HepG2 (cell line): ENCODE data around the gene IRX2. TPM values are rescaled to one million over a fixed set of nuclear protein-coding genes. Genes with fewer than 3 reads are reported as not detected.

ENCODE experiments used
- ATAC-seq: fragments of 200-7000 bp; cut with Tn5 transposase; 3 replicates; pipeline ENCODE4 v1.9.1; 2020; ENCODE audit warnings: mild to moderate bottlenecking, moderate library complexity
- BruUV-seq: library from RNA; stranded (reverse); fragments of 400-500 nt; replicated peaks from 2 replicates; lab custom pipeline; 2021; lab: Mats Ljungman, UMichigan
- CTCF ChIA-PET: fragments of 300-600 bp; formaldehyde crosslinking; extraction: SDS; loops from one replicate; lab custom pipeline; 2021; ENCODE audit warnings: low total read pairs, inconsistent platforms, low intra/inter-chr PET ratio; lab: Yijun Ruan, JAX
- POLR2A ChIA-PET: fragments of 350-600 bp; sonication (Branson Sonifier 250); formaldehyde crosslinking; loops from one replicate; lab custom pipeline; 2020; ENCODE audit warnings: antibody characterized with exemption, inconsistent platforms; lab: Yijun Ruan, JAX
- DNase-seq: peaks from one replicate; pipeline ENCODE4 v3.0.0-alpha.2; 2015; ENCODE audit warnings: low spot score
- FAIRE-seq: peaks from 3 replicates; lab custom pipeline; 2011; peaks lifted over from hg19 to GRCh38; lab: Jason Lieb, UNC
- H2AFZ ChIP-seq: one replicate; pipeline ENCODE4 v1.6.1; 2011; ENCODE audit warnings: low read length, inconsistent platforms
- H3K27ac ChIP-seq: fragments of 300-600 bp; 3 replicates; pipeline ENCODE4 v1.8.0; 2011; ENCODE audit warnings: mixed run types, mild to moderate bottlenecking, mixed read lengths, low read length, inconsistent platforms; ENCODE audit not compliant: insufficient read depth; ENCODE audit errors: extremely low read length
- H3K27me3 ChIP-seq, 2 experiments: fragments of 200-600 bp in 1 of 2; 2 replicates in 1 of 2; 3 replicates in 1 of 2; pipeline versions ENCODE4 v1.6.0 to v1.8.0; 2011; ENCODE audit warnings: low read length in 2 of 2, mild to moderate bottlenecking in 2 of 2, moderate library complexity in 2 of 2, inconsistent platforms in 1 of 2; ENCODE audit not compliant: insufficient read depth in 2 of 2, control insufficient read depth in 1 of 2
- H3K36me3 ChIP-seq, 2 experiments: fragments of 200-600 bp in 1 of 2; replicated peaks in 1 of 2; 2 replicates in 1 of 2; 3 replicates in 1 of 2; pipeline versions ENCODE4 v1.5.1 to v1.8.0; 2011; ENCODE audit warnings: low read length in 2 of 2, inconsistent platforms in 1 of 2; ENCODE audit not compliant: insufficient read depth in 2 of 2, control insufficient read depth in 1 of 2
- H3K4me1 ChIP-seq: 2 replicates; pipeline ENCODE4 v1.5.1; 2012; ENCODE audit warnings: low read length, inconsistent platforms; ENCODE audit not compliant: insufficient read depth
- H3K4me2 ChIP-seq: 2 replicates; pipeline ENCODE4 v1.6.0; 2011; ENCODE audit warnings: low read depth, low read length, inconsistent platforms
- H3K4me3 ChIP-seq, 3 experiments: fragments of 200-600 bp in 1 of 3; sonication (generic), shearing (Covaris generic) in 1 of 3; replicated peaks in 1 of 3; 2 replicates each; pipeline ENCODE4 v1.5.1; 2011 to 2016; ENCODE audit warnings: low read length in 3 of 3, inconsistent platforms in 2 of 3, low read depth in 2 of 3, mild to moderate bottlenecking in 2 of 3, control low read depth in 1 of 3, mixed read lengths in 1 of 3; ENCODE audit not compliant: insufficient read depth in 1 of 3
- H3K79me2 ChIP-seq: one replicate; pipeline ENCODE4 v1.6.1; 2011; ENCODE audit warnings: low read length, inconsistent platforms; ENCODE audit not compliant: insufficient read depth
- H3K9ac ChIP-seq: 2 replicates; pipeline ENCODE4 v1.6.0; 2011; ENCODE audit warnings: mild to moderate bottlenecking, low read depth, low read length, inconsistent platforms; ENCODE audit not compliant: insufficient read depth
- H3K9me3 ChIP-seq: 2 replicates; pipeline ENCODE4 v1.5.1; 2012; ENCODE audit warnings: mild to moderate bottlenecking, low read length
- H4K20me1 ChIP-seq: 2 replicates; pipeline ENCODE4 v1.6.0; 2011; ENCODE audit warnings: inconsistent platforms, mild to moderate bottlenecking, low read length, moderate library complexity; ENCODE audit not compliant: insufficient read depth
- IKZF4 ChIP-seq: sonication (generic); formaldehyde crosslinking; IDR thresholded peaks from 2 replicates; pipeline ENCODE4 v1.5.1; 2020; ENCODE audit warnings: borderline replicate concordance, mild to moderate bottlenecking, low read depth, missing genetic modification reagents; ENCODE audit errors: not compliant biosample characterization
- KMT2B ChIP-seq: IDR thresholded peaks from 2 replicates; pipeline ENCODE4 v1.6.1; 2016; ENCODE audit warnings: missing genetic modification reagents, missing compliant biosample characterization
- ZNF24 ChIP-seq: fragments of 450-650 bp; IDR thresholded peaks from 2 replicates; pipeline ENCODE4 v1.6.1; 2017; ENCODE audit warnings: antibody characterized with exemption, mild to moderate bottlenecking
- ZNF709 ChIP-seq: sonication (generic); formaldehyde crosslinking; IDR thresholded peaks from 2 replicates; pipeline ENCODE4 v1.5.0; 2020; ENCODE audit warnings: mild to moderate bottlenecking, missing genetic modification reagents
- WGBS: methylation state at CpG from one replicate; pipeline ENCODE4 v1.1.6; 2017; ENCODE audit warnings: low lambda C conversion rate; 5-methylcytosine and 5-hydroxymethylcytosine counted together
- in situ Hi-C: cut with HindIII; loops from 2 replicates; pipeline ENCODE4 v1.10.0; 2017; ENCODE audit warnings: low pct_unique_long_range_greater_than_20kb; ENCODE audit not compliant: extremely low pct_ligation_motif_present
- intact Hi-C: fragments of 100-400 bp; cut with micrococcal nuclease; formaldehyde crosslinking; loops from one replicate; pipeline ENCODE4 v1.10.0; 2022; ENCODE audit not compliant: unreplicated experiment
- polyA plus RNA-seq, 8 experiments: library from polyadenylated mRNA; depleted of rRNA in 3 of 8; stranded (reverse) in 7 of 8; unstranded in 1 of 8; fragments of >200 nt; fragmentation: Illumina TruSeq in 4 of 8; extraction: Trizol in 4 of 8; gene quantifications; 2 replicates each; pipeline versions ENCODE4 v1.2.1 to v1.2.3, GENCODE V29; 2011 to 2016; ENCODE audit warnings: low read depth in 4 of 8, missing spikeins in 1 of 8, mixed read lengths in 1 of 8; ENCODE audit not compliant: insufficient read depth in 1 of 8
- total RNA-seq, 5 experiments: library from RNA; depleted of rRNA; stranded (reverse); fragments of >200 nt; fragmentation: Illumina TruSeq; extraction: Trizol; gene quantifications; 2 replicates each; pipeline ENCODE4 v1.2.3, GENCODE V29; 2016; ENCODE audit warnings: low read depth in 1 of 5

IRX2 gene
- total and polyA plus RNA-seq, 2 of the 13 experiments (the other 11 are each of a cell fraction or from before 2014, with no cell fraction given) = not detected

GRCh38 chr5:2697041-2697440 is 54.4 kb downstream of the IRX2 start:
- BruUV-seq = no TSS peak
- no peak overlapping the region for H2AFZ ChIP-seq
- H3K4me3 ChIP-seq = no peak overlapping the region
- H3K27me3 ChIP-seq = peaks cover 4 to 26% of the 10 kb centered on the region in 2 experiments; a peak in 3 of 5 replicates
- TF ChIP-seq KMT2B (no peak), IKZF4 (CRISPR knock-in tag) (no peak), ZNF709 (no peak), ZNF24 (no peak)
- 35% methylated on average over 8 of the region's 9 CpGs for WGBS
- no peak for ATAC-seq
- no peaks in the 10 kb centered on the region for H4K20me1 ChIP-seq
- in situ Hi-C loops (no loop called here), intact Hi-C loops (no loop called here)
- FAIRE-seq = no peak
- ChIA-PET CTCF (no interaction called here), POLR2A (no interaction called here)
- no peak overlapping the region for H3K4me2 ChIP-seq
- H3K4me1 ChIP-seq = peaks cover 20% of the 10 kb centered on the region; the same call in 1 of the 2 replicates
- no peaks in the 10 kb centered on the region for H3K79me2 ChIP-seq
- no peaks in the 10 kb centered on the region for H3K36me3 ChIP-seq
- no peak overlapping the region for H3K27ac ChIP-seq
- DNase-seq = no peak
- H3K9ac ChIP-seq = no peak overlapping the region
- no peaks in the 10 kb centered on the region for H3K9me3 ChIP-seq
